GM06990 (cell line): ENCODE data around the gene CLEC2B.

ENCODE experiments used
- DNase-seq: peaks from one replicate; pipeline ENCODE4 v3.0.0-alpha.2; 2011; ENCODE audit not compliant: insufficient read length; ENCODE audit errors: extremely low read depth
- H3K27me3 ChIP-seq: replicated peaks from 2 replicates; pipeline ENCODE4 v1.6.0; 2011; ENCODE audit warnings: low read length; ENCODE audit not compliant: control insufficient read depth, insufficient read depth
- H3K36me3 ChIP-seq: 2 replicates; pipeline ENCODE4 v1.5.1; 2011; ENCODE audit warnings: low read length; ENCODE audit not compliant: control insufficient read depth, insufficient read depth
- H3K4me3 ChIP-seq: replicated peaks from 2 replicates; pipeline ENCODE4 v1.5.1; 2011; ENCODE audit warnings: low read depth, mild to moderate bottlenecking, control low read depth, low read length
- TF ChIP-seq, protein P1 (sequence below): IDR thresholded peaks from 2 replicates; pipeline ENCODE4 v1.5.1; 2011; ENCODE audit warnings: low read length, control low read depth, mild to moderate bottlenecking, inconsistent platforms; ENCODE audit not compliant: insufficient read depth, poor library complexity, severe bottlenecking

The CLEC2B gene

DNA sequence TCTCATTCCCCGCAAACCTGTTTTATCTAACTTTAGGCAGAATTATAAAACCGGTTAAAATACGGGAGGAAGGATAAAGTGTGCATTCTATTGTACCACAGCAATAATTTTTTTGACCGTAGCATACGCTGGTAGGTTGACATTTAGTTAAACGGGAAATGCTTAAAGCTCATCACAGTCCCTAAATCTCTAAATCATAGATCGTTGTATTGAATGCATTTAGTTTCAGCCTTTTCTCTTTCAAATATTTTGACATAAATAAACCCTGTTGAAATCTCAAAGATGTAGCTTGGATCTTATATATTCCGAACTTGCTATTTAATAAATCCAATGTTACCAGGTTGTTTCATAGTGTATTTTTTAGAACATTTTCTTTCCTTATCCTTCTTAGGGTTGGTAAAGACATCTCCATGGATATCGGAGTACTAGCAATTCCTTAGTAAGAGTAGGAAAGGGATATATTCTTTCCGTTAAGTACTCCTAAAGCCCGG, 798 bp downstream of the CLEC2B start:
- H3K27me3 ChIP-seq, result no peaks in the 10 kb centered on the region
- peak overlapping the region; percentile 53 for H3K4me3 ChIP-seq
- no peaks in the 10 kb centered on the region for H3K36me3 ChIP-seq
- TF ChIP-seq, protein P1, sequence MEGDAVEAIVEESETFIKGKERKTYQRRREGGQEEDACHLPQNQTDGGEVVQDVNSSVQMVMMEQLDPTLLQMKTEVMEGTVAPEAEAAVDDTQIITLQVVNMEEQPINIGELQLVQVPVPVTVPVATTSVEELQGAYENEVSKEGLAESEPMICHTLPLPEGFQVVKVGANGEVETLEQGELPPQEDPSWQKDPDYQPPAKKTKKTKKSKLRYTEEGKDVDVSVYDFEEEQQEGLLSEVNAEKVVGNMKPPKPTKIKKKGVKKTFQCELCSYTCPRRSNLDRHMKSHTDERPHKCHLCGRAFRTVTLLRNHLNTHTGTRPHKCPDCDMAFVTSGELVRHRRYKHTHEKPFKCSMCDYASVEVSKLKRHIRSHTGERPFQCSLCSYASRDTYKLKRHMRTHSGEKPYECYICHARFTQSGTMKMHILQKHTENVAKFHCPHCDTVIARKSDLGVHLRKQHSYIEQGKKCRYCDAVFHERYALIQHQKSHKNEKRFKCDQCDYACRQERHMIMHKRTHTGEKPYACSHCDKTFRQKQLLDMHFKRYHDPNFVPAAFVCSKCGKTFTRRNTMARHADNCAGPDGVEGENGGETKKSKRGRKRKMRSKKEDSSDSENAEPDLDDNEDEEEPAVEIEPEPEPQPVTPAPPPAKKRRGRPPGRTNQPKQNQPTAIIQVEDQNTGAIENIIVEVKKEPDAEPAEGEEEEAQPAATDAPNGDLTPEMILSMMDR, result no peak
- DNase-seq, result no peak

DNA sequence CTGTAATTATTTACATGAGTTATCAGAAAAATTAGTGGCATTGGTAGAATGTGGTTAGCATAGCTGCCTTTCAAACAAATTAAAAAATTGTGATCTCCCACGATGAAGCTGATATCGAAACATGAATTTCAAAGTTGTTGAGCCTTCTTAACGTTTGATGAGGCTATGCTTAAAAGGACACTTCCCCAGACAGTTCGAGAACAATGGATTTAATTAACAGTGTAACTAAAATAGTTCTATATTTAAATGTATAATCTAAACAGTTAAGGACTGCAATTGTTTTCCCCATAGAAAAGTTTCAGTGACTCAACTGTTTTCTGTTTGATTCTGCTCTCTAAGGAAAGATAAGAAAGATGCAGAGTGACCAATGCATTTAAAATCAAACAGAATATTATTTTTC, 1.6 kb downstream of the CLEC2B start:
- Histone ChIP-seq H3K4me3 (no peak overlapping the region), H3K36me3 (no peaks in the 10 kb centered on the region), H3K27me3 (no peaks in the 10 kb centered on the region)
- TF ChIP-seq, protein P1, result no peak
- DNase-seq, result no peak

DNA sequence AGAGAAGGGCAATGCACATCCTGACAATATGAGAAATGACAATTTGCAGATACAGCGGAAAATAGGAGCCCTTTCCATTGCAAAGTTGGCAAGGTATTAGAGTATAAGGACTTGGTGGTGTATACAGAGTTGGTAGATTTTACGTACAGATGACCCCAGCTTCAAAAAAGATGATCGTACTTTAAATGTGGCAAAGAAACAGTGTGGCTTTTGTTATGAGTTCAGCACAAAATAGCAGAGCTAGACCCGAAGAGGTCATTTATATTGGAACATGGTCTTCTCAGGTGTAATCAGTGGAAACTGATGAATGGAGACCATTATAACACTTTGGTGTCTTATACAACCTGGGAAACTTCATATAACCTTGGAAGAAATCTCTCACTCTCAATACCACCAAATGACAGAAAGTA, 2.3 kb downstream of the CLEC2B start:
- peak overlapping the region; percentile 22; the same call in 1 of the 2 replicates for H3K4me3 ChIP-seq
- DNase-seq, result no peak

DNA sequence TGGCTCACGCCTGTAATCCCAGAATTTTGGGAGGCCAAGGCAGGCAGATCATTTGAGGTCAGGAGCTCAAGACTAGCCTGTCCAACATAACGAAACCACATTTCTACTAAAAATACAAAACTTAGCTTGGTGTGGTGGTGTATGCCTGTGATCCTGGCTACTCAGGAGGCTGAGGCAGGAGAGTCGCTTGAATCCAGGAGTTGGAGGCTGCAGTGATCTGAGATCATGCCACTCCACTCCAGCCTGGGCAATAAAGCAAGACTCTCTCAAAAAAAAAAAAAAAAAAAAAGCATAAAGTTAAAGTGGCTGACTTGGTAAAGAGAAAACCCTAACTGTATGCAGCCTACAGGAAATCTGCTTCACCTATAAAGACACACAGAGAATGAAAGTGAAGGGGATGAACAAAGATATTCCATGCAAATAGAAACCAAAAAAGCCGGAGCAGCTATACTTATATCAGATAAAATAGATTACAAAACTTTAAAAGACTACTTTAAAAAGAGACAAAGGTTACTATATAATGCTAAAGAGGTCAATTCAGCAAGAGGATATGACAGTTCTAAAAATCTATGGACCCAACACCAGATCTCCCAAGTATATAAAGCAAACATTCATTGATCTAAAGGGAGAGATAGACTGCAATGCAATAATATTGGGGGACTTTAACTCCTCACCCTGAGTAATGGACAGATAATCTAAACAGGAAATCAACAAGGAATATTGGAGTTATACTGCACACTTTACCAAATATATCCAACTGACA, 4.1 kb downstream of the CLEC2B start:
- Histone ChIP-seq H3K36me3 (no peaks in the 10 kb centered on the region), H3K4me3 (no peak overlapping the region), H3K27me3 (no peaks in the 10 kb centered on the region)
- TF ChIP-seq, protein P1, result no peak
- no peak for DNase-seq

More for the DNA sequence above, 2.3 kb downstream of the CLEC2B start:
- H3K36me3 ChIP-seq, result no peaks in the 10 kb centered on the region
- TF ChIP-seq, protein P1, result no peak
- no peaks in the 10 kb centered on the region for H3K27me3 ChIP-seq

DNA sequence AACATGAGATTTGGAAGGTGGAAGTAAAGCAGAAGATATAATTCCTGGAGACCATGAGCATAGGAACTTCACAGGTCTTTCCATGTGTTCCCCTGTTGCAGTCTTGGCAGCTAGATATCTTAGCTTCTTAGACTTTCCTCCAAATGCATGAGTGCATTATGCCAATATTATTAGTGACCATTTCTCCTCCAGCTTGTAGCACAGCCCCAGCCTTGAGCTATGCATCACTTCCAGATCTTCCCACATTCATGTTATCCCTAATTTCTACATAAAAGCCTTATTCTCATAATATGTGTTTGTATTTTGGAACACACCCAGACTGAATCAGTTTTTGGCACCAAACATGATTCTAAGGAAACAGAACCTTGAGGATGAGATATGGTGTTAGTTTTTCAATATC, 11.0 kb downstream of the CLEC2B start:
- no peak for DNase-seq
- TF ChIP-seq, protein P1, result no peak
- no peaks in the 10 kb centered on the region for H3K27me3 ChIP-seq
- no peak overlapping the region for H3K4me3 ChIP-seq
- H3K36me3 ChIP-seq, result no peaks in the 10 kb centered on the region
